DND-41 (cell line): ENCODE measurements around the gene CEP131.

Source experiments
- ATAC-seq: fragments of 200-7000 bp; cut with Tn5 transposase; 3 replicates; pipeline ENCODE4 v1.9.1; 2021; ENCODE audit warnings: low read depth; ENCODE audit not compliant: insufficient read depth
- DNase-seq: peaks from one replicate; pipeline ENCODE4 v3.0.0-alpha.2; 2020
- H2AFZ ChIP-seq: 2 replicates; pipeline ENCODE4 v1.6.0; 2012; ENCODE audit warnings: low read depth, low read length
- H3K27ac ChIP-seq: 2 replicates; pipeline ENCODE4 v1.5.1; 2012; ENCODE audit warnings: low read length, inconsistent platforms
- H3K27me3 ChIP-seq: fragments of 200-600 bp; sonication (generic); 2 replicates; pipeline ENCODE4 v1.6.0; 2012; ENCODE audit warnings: low read length, mild to moderate bottlenecking, inconsistent platforms; ENCODE audit not compliant: insufficient read depth, poor library complexity
- H3K36me3 ChIP-seq: 2 replicates; pipeline ENCODE4 v1.5.1; 2012; ENCODE audit warnings: low read length, inconsistent platforms; ENCODE audit not compliant: insufficient read depth
- H3K4me1 ChIP-seq: 2 replicates; pipeline ENCODE4 v1.5.1; 2012; ENCODE audit warnings: mild to moderate bottlenecking, low read length; ENCODE audit not compliant: insufficient read depth
- H3K4me2 ChIP-seq: 2 replicates; pipeline ENCODE4 v1.6.0; 2012; ENCODE audit warnings: mild to moderate bottlenecking, moderate library complexity, low read length, inconsistent platforms; ENCODE audit not compliant: insufficient read depth
- H3K4me3 ChIP-seq, 2 experiments: fragments of 200-600 bp in 1 of 2; shearing (Covaris generic) in 1 of 2; 2 replicates each; pipeline ENCODE4 v1.5.1; 2012 to 2016; ENCODE audit warnings: inconsistent platforms in 2 of 2, low read length in 2 of 2, mild to moderate bottlenecking in 2 of 2, low read depth in 1 of 2, moderate library complexity in 1 of 2
- H3K79me2 ChIP-seq: 2 replicates; pipeline ENCODE4 v1.6.0; 2012; ENCODE audit warnings: low read length, inconsistent platforms; ENCODE audit not compliant: insufficient read depth
- H3K9ac ChIP-seq: 2 replicates; pipeline ENCODE4 v1.6.0; 2012; ENCODE audit warnings: low read depth, mild to moderate bottlenecking, inconsistent platforms, low read length, moderate library complexity
- H3K9me3 ChIP-seq: 2 replicates; pipeline ENCODE4 v1.5.1; 2012; ENCODE audit warnings: low read length, moderate library complexity, mild to moderate bottlenecking, inconsistent platforms; ENCODE audit not compliant: insufficient read depth, severe bottlenecking
- H4K20me1 ChIP-seq: 2 replicates; pipeline ENCODE4 v1.6.0; 2012; ENCODE audit warnings: low read length; ENCODE audit not compliant: insufficient read depth
- EZH2 ChIP-seq: IDR thresholded peaks from 3 replicates; pipeline ENCODE4 v1.6.1; 2012; ENCODE audit warnings: borderline replicate concordance, low read depth, mild to moderate bottlenecking, moderate library complexity, low read length, inconsistent platforms; ENCODE audit not compliant: severe bottlenecking
- TF ChIP-seq, protein P1 (sequence below): IDR thresholded peaks from 2 replicates; pipeline ENCODE4 v1.5.1; 2012; ENCODE audit warnings: borderline replicate concordance, low read length, moderate library complexity, mild to moderate bottlenecking; ENCODE audit not compliant: poor library complexity, severe bottlenecking; ENCODE audit errors: extremely low read depth

CEP131 gene

DNA sequence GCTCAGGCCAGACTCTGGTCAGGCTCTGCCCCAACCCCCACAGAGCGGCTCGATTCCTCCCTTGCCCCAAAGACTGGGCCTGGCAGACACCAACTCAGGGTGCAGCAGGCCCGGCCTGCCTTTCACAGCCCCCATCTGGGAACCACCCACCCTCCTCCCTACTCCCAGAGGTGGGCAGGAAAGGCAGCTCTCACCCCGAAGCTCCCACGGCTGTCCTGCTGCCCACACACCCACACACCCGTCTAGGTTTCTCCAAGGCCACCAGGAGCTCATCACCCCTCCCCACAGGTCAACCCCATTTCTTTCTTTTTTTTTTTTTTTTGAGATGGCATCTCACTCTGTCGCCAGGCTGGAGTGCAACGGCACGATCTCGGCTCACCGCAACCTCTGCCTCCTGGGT is 3.8 kb downstream of the CEP131 start:
- no peaks in the 10 kb centered on the region for H3K9me3 ChIP-seq
- H3K4me1 ChIP-seq: peaks cover 26% of the 10 kb centered on the region
- no peak for ATAC-seq
- peaks cover 37% of the 10 kb centered on the region for H3K36me3 ChIP-seq
- no peak overlapping the region for H3K27ac ChIP-seq
- H2AFZ ChIP-seq: no peak overlapping the region
- no peak for DNase-seq
- no peak overlapping the region for H3K4me3 ChIP-seq
- peaks cover 30% of the 10 kb centered on the region for H4K20me1 ChIP-seq
- H3K79me2 ChIP-seq: peaks cover 23% of the 10 kb centered on the region
- H3K27me3 ChIP-seq: no peaks in the 10 kb centered on the region
- H3K9ac ChIP-seq: no peak overlapping the region
- no peak overlapping the region for H3K4me2 ChIP-seq
- TF ChIP-seq, protein P1, sequence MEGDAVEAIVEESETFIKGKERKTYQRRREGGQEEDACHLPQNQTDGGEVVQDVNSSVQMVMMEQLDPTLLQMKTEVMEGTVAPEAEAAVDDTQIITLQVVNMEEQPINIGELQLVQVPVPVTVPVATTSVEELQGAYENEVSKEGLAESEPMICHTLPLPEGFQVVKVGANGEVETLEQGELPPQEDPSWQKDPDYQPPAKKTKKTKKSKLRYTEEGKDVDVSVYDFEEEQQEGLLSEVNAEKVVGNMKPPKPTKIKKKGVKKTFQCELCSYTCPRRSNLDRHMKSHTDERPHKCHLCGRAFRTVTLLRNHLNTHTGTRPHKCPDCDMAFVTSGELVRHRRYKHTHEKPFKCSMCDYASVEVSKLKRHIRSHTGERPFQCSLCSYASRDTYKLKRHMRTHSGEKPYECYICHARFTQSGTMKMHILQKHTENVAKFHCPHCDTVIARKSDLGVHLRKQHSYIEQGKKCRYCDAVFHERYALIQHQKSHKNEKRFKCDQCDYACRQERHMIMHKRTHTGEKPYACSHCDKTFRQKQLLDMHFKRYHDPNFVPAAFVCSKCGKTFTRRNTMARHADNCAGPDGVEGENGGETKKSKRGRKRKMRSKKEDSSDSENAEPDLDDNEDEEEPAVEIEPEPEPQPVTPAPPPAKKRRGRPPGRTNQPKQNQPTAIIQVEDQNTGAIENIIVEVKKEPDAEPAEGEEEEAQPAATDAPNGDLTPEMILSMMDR: no peak
- no peak for TF ChIP-seq EZH2

DNA sequence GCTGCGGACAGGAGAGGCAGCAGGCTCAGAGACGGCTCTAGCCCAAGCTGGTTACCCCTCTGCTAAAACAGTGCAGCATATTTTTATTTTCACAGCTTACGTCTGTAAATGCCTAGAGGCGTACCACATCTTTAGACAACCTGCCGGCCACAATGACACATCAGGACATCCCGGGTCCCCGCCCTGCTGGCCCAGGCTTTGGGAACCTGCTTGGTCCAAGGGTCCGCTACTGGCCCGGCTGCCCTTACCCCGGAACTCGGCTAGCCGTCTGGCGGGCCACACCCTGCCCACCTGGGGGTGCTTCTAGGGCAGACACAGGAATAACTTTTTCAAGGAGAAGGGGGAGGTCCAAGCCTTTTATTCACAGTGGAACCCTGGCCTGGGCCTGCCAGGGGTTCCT is 4.3 kb downstream of the CEP131 start:
- Histone ChIP-seq H3K4me1 (peaks cover 22% of the 10 kb centered on the region), H3K4me3 (no peak overlapping the region), H3K27me3 (no peaks in the 10 kb centered on the region), H3K9me3 (no peaks in the 10 kb centered on the region), H3K36me3 (peaks cover 37% of the 10 kb centered on the region), H4K20me1 (peaks cover 34% of the 10 kb centered on the region), H3K79me2 (peaks cover 26% of the 10 kb centered on the region), H3K27ac (no peak overlapping the region), H3K9ac (no peak overlapping the region), H2AFZ (no peak overlapping the region), H3K4me2 (no peak overlapping the region)
- no peak for ATAC-seq
- no peak for DNase-seq
- TF ChIP-seq EZH2: no peak
- TF ChIP-seq, protein P1: no peak

DNA sequence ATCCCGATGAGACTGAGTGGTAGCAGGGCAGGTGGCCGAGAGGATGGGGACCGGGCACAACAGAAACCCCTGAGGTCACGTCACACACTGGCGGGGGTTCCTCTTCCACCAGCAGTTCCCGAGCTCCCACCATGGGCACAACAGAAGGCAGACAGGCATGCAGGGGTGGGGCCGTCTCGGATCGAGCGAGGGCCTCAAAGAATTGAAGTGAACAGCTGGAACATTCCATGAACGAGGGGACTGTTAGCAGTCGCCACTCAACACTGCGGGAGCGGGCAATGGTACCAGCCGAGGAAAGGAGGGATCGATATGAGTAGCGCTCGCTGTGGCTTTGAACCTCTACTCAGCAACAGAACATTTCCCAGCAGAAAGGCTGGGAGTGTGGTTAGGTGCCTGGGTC is 5.3 kb downstream of the CEP131 start:
- Histone ChIP-seq H3K27ac (no peak overlapping the region), H3K27me3 (no peaks in the 10 kb centered on the region), H4K20me1 (peaks cover 38% of the 10 kb centered on the region), H3K4me3 (no peak overlapping the region), H2AFZ (no peak overlapping the region), H3K79me2 (peaks cover 26% of the 10 kb centered on the region), H3K9me3 (no peaks in the 10 kb centered on the region), H3K4me1 (peaks cover 18% of the 10 kb centered on the region), H3K9ac (no peak overlapping the region), H3K4me2 (no peak overlapping the region), H3K36me3 (peaks cover 37% of the 10 kb centered on the region)
- TF ChIP-seq, protein P1: no peak
- TF ChIP-seq EZH2: no peak
- ATAC-seq (no peak), DNase-seq (no peak)

DNA sequence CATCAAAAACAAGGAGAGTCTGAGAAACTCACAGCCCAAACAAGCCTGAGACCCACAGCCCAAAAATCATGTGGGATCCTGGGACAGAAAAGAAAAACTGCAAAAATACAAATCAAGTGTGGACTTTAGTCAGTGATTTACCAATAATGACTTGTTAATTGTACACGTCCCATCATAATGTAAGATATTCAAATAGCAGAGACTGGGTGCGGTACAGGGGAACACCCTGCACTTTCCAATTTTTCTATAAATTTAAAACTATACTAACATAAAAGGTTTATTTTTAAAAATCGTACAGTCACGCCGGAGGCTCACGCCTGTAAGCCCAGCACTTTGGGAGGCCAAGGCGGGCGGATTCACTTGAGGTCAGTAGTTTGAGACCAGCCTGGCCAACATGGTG is 8.8 kb downstream of the CEP131 start:
- H3K27ac ChIP-seq: no peak overlapping the region
- no peak overlapping the region for H3K9ac ChIP-seq
- no peaks in the 10 kb centered on the region for H3K27me3 ChIP-seq
- H3K4me3 ChIP-seq: no peak overlapping the region
- H3K4me1 ChIP-seq: no peaks in the 10 kb centered on the region
- no peaks in the 10 kb centered on the region for H3K9me3 ChIP-seq
- TF ChIP-seq EZH2: no peak
- TF ChIP-seq, protein P1: no peak
- peaks cover 31% of the 10 kb centered on the region for H4K20me1 ChIP-seq
- H3K4me2 ChIP-seq: no peak overlapping the region
- DNase-seq (no peak), ATAC-seq (no peak)
- peaks cover 13% of the 10 kb centered on the region for H3K79me2 ChIP-seq
- H2AFZ ChIP-seq: no peak overlapping the region
- H3K36me3 ChIP-seq: peaks cover 31% of the 10 kb centered on the region
